Ascending aorta (tissue), 2 donors: ENCODE results near the gene KRTAP9-7. TPM values are rescaled to one million over a fixed set of nuclear protein-coding genes. Genes with fewer than 3 reads are reported as not detected.

Experiments
- DNase-seq, 2 donors: peaks; one replicate each; pipeline ENCODE4 v3.0.0-alpha.2; 2019; ENCODE audit warnings: low spot score in 2 of 2
- H3K27ac ChIP-seq, 2 donors: fragments of 200-600 bp; sonication (generic); one replicate each; pipeline ENCODE4 v1.5.1; 2016 to 2017; ENCODE audit warnings: mild to moderate bottlenecking in 1 of 2
- H3K27me3 ChIP-seq: fragments of 200-600 bp; sonication (generic); one replicate; pipeline ENCODE4 v1.5.1; 2017
- H3K36me3 ChIP-seq, 2 donors: fragments of 200-600 bp; sonication (generic); one replicate each; pipeline ENCODE4 v1.5.1; 2016
- H3K4me1 ChIP-seq, 2 donors: fragments of 200-600 bp; sonication (generic); one replicate each; pipeline ENCODE4 v1.5.1; 2016 to 2017; ENCODE audit warnings: mild to moderate bottlenecking in 1 of 2
- H3K4me3 ChIP-seq, 2 donors: fragments of 200-600 bp; sonication (generic); one replicate each; pipeline ENCODE4 v1.5.1; 2016 to 2017; ENCODE audit warnings: mild to moderate bottlenecking in 1 of 2
- H3K9me3 ChIP-seq, 2 donors: fragments of 200-600 bp; sonication (generic); one replicate each; pipeline ENCODE4 v1.5.1; 2016
- CTCF ChIP-seq, 3 experiments: fragments of 200-600 bp in 2 of 3; fragments of 450-650 bp in 1 of 3; sonication (generic) in 2 of 3; IDR thresholded peaks; one replicate each; pipeline ENCODE4 v1.5.1; 2016 to 2019; ENCODE audit warnings: antibody characterized with exemption in 3 of 3, mild to moderate bottlenecking in 1 of 3, moderate library complexity in 1 of 3
- intact Hi-C: fragments of 100-400 bp; cut with DNase I; formaldehyde crosslinking; loops from one replicate; pipeline ENCODE4 v1.15.1; 2023
- total RNA-seq: library from RNA; depleted of rRNA; stranded (reverse); fragments of >200 nt; gene quantifications from one replicate; pipeline ENCODE4 v1.1.0, GENCODE V29; 2016

Gene KRTAP9-7
- total RNA-seq, 1 donor from 2014 or later, result not detected

GRCh38 chr17:41315814-41316445 lies 40.4 kb downstream of the KRTAP9-7 start:
- DNase-seq, result no peak
- Histone ChIP-seq H3K4me3 (no peak overlapping the region), H3K4me1 (no peaks in the 10 kb centered on the region), H3K9me3 (peaks cover 0 to 4% of the 10 kb centered on the region in 2 donors), H3K27me3 (no peaks in the 10 kb centered on the region), H3K36me3 (no peaks in the 10 kb centered on the region), H3K27ac (no peak overlapping the region)
- TF ChIP-seq CTCF (IDR thresholded peaks at IDR 0.05), result no peak
- intact Hi-C loops, result loop anchor here (10.0 kb wide), 1 partner anchor 309 kb away; the partner anchor contains the start of gene KRT17

GRCh38 chr17:41318231-41318630 lies 42.7 kb downstream of the KRTAP9-7 start:
- TF ChIP-seq CTCF (IDR thresholded peaks at IDR 0.05), result no peak

GRCh38 chr17:41322094-41322902 lies 46.8 kb downstream of the KRTAP9-7 start:
- intact Hi-C loops, result loop anchor here (5.0 kb wide), 2 partner anchors 410 to 520 kb away; no protein-coding TSS in a partner anchor
- no peak overlapping the region for H3K27ac ChIP-seq
- peaks cover 0 to 4% of the 10 kb centered on the region in 2 donors for H3K9me3 ChIP-seq
- no peaks in the 10 kb centered on the region for H3K36me3 ChIP-seq
- DNase-seq, result no peak
- H3K27me3 ChIP-seq, result no peaks in the 10 kb centered on the region
- H3K4me1 ChIP-seq, result no peaks in the 10 kb centered on the region
- TF ChIP-seq CTCF (IDR thresholded peaks at IDR 0.05), result peak; percentile 30 to 62 (median 52)
- no peak overlapping the region for H3K4me3 ChIP-seq

More at GRCh38 chr17:41318231-41318630, 42.7 kb downstream of the KRTAP9-7 start:
- Histone ChIP-seq H3K4me3 (no peak overlapping the region), H3K9me3 (peaks cover 0 to 4% of the 10 kb centered on the region in 2 donors), H3K4me1 (no peaks in the 10 kb centered on the region), H3K27ac (no peak overlapping the region), H3K27me3 (no peaks in the 10 kb centered on the region), H3K36me3 (no peaks in the 10 kb centered on the region)
- intact Hi-C loops, result loop anchor here (10.0 kb wide), 1 partner anchor 307 kb away; the partner anchor contains the start of gene KRT17
- DNase-seq, result no peak

- TF ChIP-seq CTCF (IDR thresholded peaks at IDR 0.05), result no peak
- H3K27ac ChIP-seq, result no peak overlapping the region
- H3K36me3 ChIP-seq, result no peaks in the 10 kb centered on the region
- no peaks in the 10 kb centered on the region for H3K4me1 ChIP-seq
- no peaks in the 10 kb centered on the region for H3K27me3 ChIP-seq
- H3K9me3 ChIP-seq, result peaks cover 0 to 4% of the 10 kb centered on the region in 2 donors
- intact Hi-C loops, result loop anchor here (5.0 kb wide), 2 partner anchors 411 to 521 kb away; no protein-coding TSS in a partner anchor
- DNase-seq, result no peak
- H3K4me3 ChIP-seq, result no peak overlapping the region
Observed at GRCh38 chr17:41322903-41323895, 47.7 kb downstream of the KRTAP9-7 start.
